B cell (primary cell): ENCODE measurements around the gene ITGA3. TPM values are rescaled to one million over a fixed set of nuclear protein-coding genes. Genes with fewer than 3 reads are reported as not detected.

Source experiments
- ATAC-seq: fragments of 200-7000 bp; cut with Tn5 transposase; one replicate; pipeline ENCODE4 v1.10.0; 2021; ENCODE audit warnings: low read depth, mild to moderate bottlenecking, moderate number of reproducible peaks, moderate library complexity
- CTCF ChIA-PET: fragments of 350-600 bp; sonication (Branson Sonifier 250); formaldehyde crosslinking; loops from one replicate; lab custom pipeline; 2021; ENCODE audit warnings: antibody characterized with exemption, inconsistent platforms; lab: Charles Lee
- POLR2A ChIA-PET: fragments of 350-600 bp; sonication (Branson Sonifier 250); formaldehyde crosslinking; loops from one replicate; lab custom pipeline; 2021; ENCODE audit warnings: antibody characterized with exemption; lab: Charles Lee
- DNase-seq: peaks from one replicate; pipeline ENCODE4 v3.0.0; 2013
- H2AFZ ChIP-seq: 2 replicates; pipeline ENCODE4 v1.6.1; 2012; ENCODE audit warnings: mild to moderate bottlenecking, low read depth, low read length; ENCODE audit not compliant: insufficient read depth, poor library complexity, severe bottlenecking
- H3K27ac ChIP-seq, 2 donors: 1 replicate in 1 of 2; 2 replicates in 1 of 2; pipeline ENCODE4 v1.5.1; 2012 to 2013; ENCODE audit warnings: low read length in 2 of 2, mild to moderate bottlenecking in 2 of 2, moderate library complexity in 1 of 2
- H3K27me3 ChIP-seq, 4 experiments: fragments of 200-600 bp in 1 of 4; sonication (generic) in 1 of 4; replicated peaks in 1 of 4; 1 replicate in 2 of 4; 2 replicates in 2 of 4; pipeline versions ENCODE4 v1.6.1 to v1.7.0; 2013 to 2016; ENCODE audit warnings: low read length in 3 of 4, mild to moderate bottlenecking in 2 of 4, mixed read lengths in 1 of 4, moderate library complexity in 1 of 4; ENCODE audit not compliant: insufficient read depth in 4 of 4, control insufficient read depth in 3 of 4; ENCODE audit errors: control extremely low read depth in 1 of 4
- H3K36me3 ChIP-seq, 2 experiments: replicated peaks in 1 of 2; 1 replicate in 1 of 2; 2 replicates in 1 of 2; pipeline versions ENCODE4 v1.6.1 to v1.7.1; 2013; ENCODE audit warnings: low read length in 1 of 2; ENCODE audit not compliant: insufficient read depth in 2 of 2, control insufficient read depth in 1 of 2; ENCODE audit errors: control extremely low read depth in 1 of 2, extremely low read depth in 1 of 2
- H3K4me1 ChIP-seq, 2 donors: fragments of 200-600 bp in 1 of 2; sonication (generic) in 1 of 2; 1 replicate in 1 of 2; 2 replicates in 1 of 2; pipeline versions ENCODE4 v1.5.1 to v1.6.1; 2013 to 2017; ENCODE audit warnings: low read length in 2 of 2; ENCODE audit not compliant: control insufficient read depth in 2 of 2, insufficient read depth in 2 of 2
- H3K4me2 ChIP-seq: replicated peaks from 2 replicates; pipeline ENCODE3; 2012; ENCODE audit warnings: mild to moderate bottlenecking, low read depth, low read length; ENCODE audit not compliant: poor library complexity, severe bottlenecking
- H3K4me3 ChIP-seq, 5 experiments: fragments of 200-600 bp in 1 of 5; sonication (generic) in 1 of 5; 1 replicate in 3 of 5; 2 replicates in 2 of 5; pipeline versions ENCODE4 v1.5.1 to v1.7.0; 2011 to 2016; ENCODE audit warnings: low read length in 4 of 5, mild to moderate bottlenecking in 4 of 5, low read depth in 2 of 5, control low read depth in 1 of 5, moderate library complexity in 1 of 5; ENCODE audit not compliant: insufficient read depth in 1 of 5; ENCODE audit errors: control extremely low read depth in 1 of 5, extremely low read depth in 1 of 5
- H3K79me2 ChIP-seq: fragments of 200-600 bp; sonication (generic); one replicate; pipeline ENCODE4 v1.6.0; 2016; ENCODE audit warnings: low read length; ENCODE audit not compliant: control insufficient read depth, insufficient read depth
- H3K9ac ChIP-seq: fragments of 200-600 bp; sonication (generic); 2 replicates; pipeline ENCODE4 v1.6.1; 2017; ENCODE audit warnings: mild to moderate bottlenecking, low read length, moderate library complexity
- H3K9me3 ChIP-seq, 3 donors: one replicate each; pipeline versions ENCODE4 v1.6.1 to v1.7.1; 2013; ENCODE audit warnings: low read length in 2 of 3; ENCODE audit not compliant: control insufficient read depth in 2 of 3, insufficient read depth in 1 of 3; ENCODE audit errors: control extremely low read depth in 1 of 3
- H4K20me1 ChIP-seq: 2 replicates; pipeline ENCODE4 v1.6.0; 2012; ENCODE audit warnings: mild to moderate bottlenecking, low read length; ENCODE audit not compliant: insufficient read depth, control insufficient read depth, poor library complexity, severe bottlenecking
- H3K27ac Mint-ChIP-seq: one replicate; pipeline ENCODE4 v1.8.0; 2021; ENCODE audit warnings: mixed read lengths
- H3K27me3 Mint-ChIP-seq: one replicate; pipeline ENCODE4 v1.8.0; 2021; ENCODE audit warnings: mixed read lengths
- H3K4me1 Mint-ChIP-seq: one replicate; pipeline ENCODE4 v1.8.0; 2021; ENCODE audit warnings: mixed read lengths
- H3K4me3 Mint-ChIP-seq: one replicate; pipeline ENCODE4 v1.8.0; 2021; ENCODE audit warnings: mixed read lengths
- H3K9me3 Mint-ChIP-seq: one replicate; pipeline ENCODE4 v1.8.0; 2022; ENCODE audit warnings: mixed read lengths; ENCODE audit not compliant: insufficient read depth
- CTCF ChIP-seq: fragments of 200-600 bp; IDR thresholded peaks from one replicate; pipeline ENCODE4 v1.8.0; 2022; ENCODE audit warnings: antibody characterized with exemption, mild to moderate bottlenecking
- EZH2 ChIP-seq: IDR thresholded peaks from 2 replicates; pipeline ENCODE4 v1.6.1; 2012; ENCODE audit warnings: borderline replicate concordance, low read depth, mild to moderate bottlenecking, moderate library complexity, low read length; ENCODE audit not compliant: insufficient read depth, poor library complexity, severe bottlenecking
- WGBS: methylation state at CpG from one replicate; pipeline ENCODE4 v1.1.5; 2013; ENCODE audit warnings: missing lambda C conversion rate; ENCODE audit not compliant: insufficient coverage; 5-methylcytosine and 5-hydroxymethylcytosine counted together
- intact Hi-C: fragments of 100-400 bp; cut with micrococcal nuclease; formaldehyde crosslinking; loops from one replicate; pipeline ENCODE4 v1.10.0; 2022
- polyA plus RNA-seq: library from polyadenylated mRNA; depleted of rRNA; stranded (reverse); fragments of >200 nt; gene quantifications from 2 replicates; pipeline ENCODE4 v1.2.3, GENCODE V29; 2012
- total RNA-seq, 2 donors: library from RNA; stranded (reverse); fragments of 120-200 nt in 1 of 2; gene quantifications; 1 replicate in 1 of 2; 2 replicates in 1 of 2; pipeline versions ENCODE4 v1.2.3 to v1.2.4, GENCODE V29; 2013 to 2022

The ITGA3 gene
- total and polyA plus RNA-seq, 2 donors (not counting 1 experiment from before 2014, with no cell fraction given), result 11.9 to 13.3 TPM

GRCh38 chr17:50088952-50089825, 33.3 kb downstream of the ITGA3 start:
- Histone ChIP-seq H3K27ac (no peak overlapping the region), H3K27me3 (peaks cover 0 to 3% (median 0%) of the 10 kb centered on the region in 4 experiments), H3K36me3 (no peaks in the 10 kb centered on the region), H3K9ac (no peak overlapping the region), H3K9me3 (no peaks in the 10 kb centered on the region), H3K4me1 (peaks cover 0 to 4% of the 10 kb centered on the region in 2 donors), H3K79me2 (no peaks in the 10 kb centered on the region), H3K4me2 (no peak overlapping the region), H4K20me1 (no peaks in the 10 kb centered on the region), H3K4me3 (no peak overlapping the region), H2AFZ (no peak overlapping the region)
- intact Hi-C loops, result no loop called here
- Mint-ChIP-seq H3K27me3 (no peaks in the 10 kb centered on the region), H3K4me3 (no peak overlapping the region), H3K27ac (no peak overlapping the region), H3K4me1 (peaks cover 4% of the 10 kb centered on the region), H3K9me3 (no peaks in the 10 kb centered on the region)
- ATAC-seq (no peak), DNase-seq (no peak)
- ChIA-PET CTCF (interaction anchor here (0.6 to 2.8 kb wide), 2 partner anchors 42 to 62 kb away, joined by 3 to 68 read pairs; no protein-coding TSS in a partner anchor), POLR2A (no interaction called here)
- 90% methylated on average over 22 of the region's 25 CpGs for WGBS
- no peak for TF ChIP-seq EZH2
- TF ChIP-seq CTCF, result no peak

- H3K9me3 Mint-ChIP-seq, result no peaks in the 10 kb centered on the region
- 100% methylated on average over 1 of the region's 6 CpGs for WGBS
- H3K4me1 Mint-ChIP-seq, result peaks cover 8% of the 10 kb centered on the region
- H3K27me3 Mint-ChIP-seq, result no peaks in the 10 kb centered on the region
- ChIA-PET CTCF (interaction anchor here (0.6 kb wide), 1 partner anchor 41 kb away, joined by 3 read pairs; no protein-coding TSS in a partner anchor), POLR2A (no interaction called here)
- Histone ChIP-seq H4K20me1 (no peaks in the 10 kb centered on the region), H3K36me3 (no peaks in the 10 kb centered on the region), H3K9me3 (no peaks in the 10 kb centered on the region), H3K4me3 (no peak overlapping the region), H3K27me3 (peaks cover 0 to 3% (median 0%) of the 10 kb centered on the region in 4 experiments), H3K27ac (no peak overlapping the region), H3K4me2 (no peak overlapping the region), H3K9ac (no peak overlapping the region), H2AFZ (no peak overlapping the region), H3K79me2 (no peaks in the 10 kb centered on the region), H3K4me1 (peaks cover 0 to 4% of the 10 kb centered on the region in 2 donors)
- DNase-seq (no peak), ATAC-seq (no peak)
- no peak overlapping the region for H3K27ac Mint-ChIP-seq
- intact Hi-C loops, result loop anchor here (10.0 kb wide), 1 partner anchor 285 kb away; the partner anchor contains the start of genes EME1 and MRPL27
- no peak overlapping the region for H3K4me3 Mint-ChIP-seq
- TF ChIP-seq CTCF, result no peak
These were observed 34.2 kb downstream of the ITGA3 start for GRCh38 chr17:50090071-50090470.
